Parathyroid adenoma (tissue), 2 donors: ENCODE data around the gene HNRNPF.

Source experiments
- H2AFZ ChIP-seq: fragments of 300-600 bp; sonication (generic); one replicate; pipeline ENCODE4 v1.7.0; 2017; ENCODE audit warnings: antibody characterized with exemption, mild to moderate bottlenecking
- H3K27ac ChIP-seq: fragments of 300-600 bp; sonication (generic); one replicate; pipeline ENCODE4 v1.7.0; 2017
- H3K27me3 ChIP-seq: fragments of 300-600 bp; sonication (generic); one replicate; pipeline ENCODE4 v1.7.0; 2017; ENCODE audit warnings: low read length; ENCODE audit not compliant: control insufficient read depth, insufficient read depth
- H3K36me3 ChIP-seq: fragments of 300-600 bp; sonication (generic); one replicate; pipeline ENCODE4 v1.7.0; 2017; ENCODE audit warnings: low read length; ENCODE audit not compliant: control insufficient read depth, insufficient read depth
- H3K4me1 ChIP-seq: fragments of 300-600 bp; sonication (generic); one replicate; pipeline ENCODE4 v1.7.0; 2017; ENCODE audit warnings: control low read depth
- H3K4me2 ChIP-seq: fragments of 300-600 bp; sonication (generic); one replicate; pipeline ENCODE4 v1.7.0; 2017; ENCODE audit warnings: low read length
- H3K4me3 ChIP-seq: fragments of 300-600 bp; sonication (generic); one replicate; pipeline ENCODE4 v1.7.0; 2017; ENCODE audit warnings: low read depth, low read length
- H3K79me2 ChIP-seq: fragments of 300-600 bp; sonication (generic); one replicate; pipeline ENCODE4 v1.7.0; 2017; ENCODE audit warnings: control low read depth
- H3K9ac ChIP-seq: fragments of 300-600 bp; sonication (generic); one replicate; pipeline ENCODE4 v1.7.0; 2017; ENCODE audit warnings: mild to moderate bottlenecking
- H3K9me3 ChIP-seq: fragments of 300-600 bp; sonication (generic); one replicate; pipeline ENCODE4 v1.7.0; 2017; ENCODE audit warnings: low read length; ENCODE audit not compliant: control insufficient read depth
- TF ChIP-seq, protein P1 (sequence below): fragments of 300-600 bp; sonication (generic); IDR thresholded peaks from one replicate; pipeline ENCODE4 v1.7.0; 2017; ENCODE audit warnings: antibody characterized with exemption, mild to moderate bottlenecking
- donor health status: primary hyperparathyroidism.

Gene HNRNPF

DNA sequence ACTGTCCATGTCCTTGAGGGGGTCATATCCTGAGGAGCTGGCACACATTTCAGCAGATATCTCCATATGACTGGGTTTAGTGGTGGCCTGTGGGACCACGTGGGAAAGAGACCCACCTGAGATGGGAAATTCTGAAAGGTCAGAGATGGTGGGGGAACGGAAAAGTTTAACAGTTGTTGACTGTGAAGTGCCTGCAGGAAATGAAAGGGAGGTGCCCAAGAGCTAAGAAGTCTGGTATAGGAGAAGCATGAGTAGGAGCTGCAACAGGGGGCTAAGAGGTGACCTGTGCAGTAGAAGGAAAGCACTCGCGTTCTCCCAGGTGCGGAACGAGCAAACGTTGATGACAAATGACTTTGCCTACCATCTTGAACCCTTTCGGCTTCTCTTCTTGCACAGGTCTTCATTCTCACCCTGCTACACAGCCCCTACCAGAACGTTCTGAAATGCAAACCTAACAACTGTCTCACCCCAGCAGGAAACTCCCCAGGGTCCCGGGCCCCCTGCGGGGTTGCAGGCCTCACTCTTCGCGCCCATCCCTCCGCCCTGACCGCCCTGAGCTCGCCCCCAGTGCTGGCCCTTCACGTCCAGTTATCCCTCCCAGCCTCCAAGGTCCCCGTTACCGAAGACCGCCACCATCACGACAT is 47.3 kb downstream of the HNRNPF start:
- H3K4me3 ChIP-seq, result peak overlapping the region; percentile 85
- peak overlapping the region; percentile 98 for H2AFZ ChIP-seq
- no peaks in the 10 kb centered on the region for H3K36me3 ChIP-seq
- H3K27me3 ChIP-seq, result no peaks in the 10 kb centered on the region
- H3K27ac ChIP-seq, result peak overlapping the region; percentile 85
- H3K4me1 ChIP-seq, result no peaks in the 10 kb centered on the region
- H3K4me2 ChIP-seq, result peak overlapping the region; percentile 88
- no peaks in the 10 kb centered on the region for H3K79me2 ChIP-seq
- no peaks in the 10 kb centered on the region for H3K9me3 ChIP-seq
- TF ChIP-seq, protein P1, sequence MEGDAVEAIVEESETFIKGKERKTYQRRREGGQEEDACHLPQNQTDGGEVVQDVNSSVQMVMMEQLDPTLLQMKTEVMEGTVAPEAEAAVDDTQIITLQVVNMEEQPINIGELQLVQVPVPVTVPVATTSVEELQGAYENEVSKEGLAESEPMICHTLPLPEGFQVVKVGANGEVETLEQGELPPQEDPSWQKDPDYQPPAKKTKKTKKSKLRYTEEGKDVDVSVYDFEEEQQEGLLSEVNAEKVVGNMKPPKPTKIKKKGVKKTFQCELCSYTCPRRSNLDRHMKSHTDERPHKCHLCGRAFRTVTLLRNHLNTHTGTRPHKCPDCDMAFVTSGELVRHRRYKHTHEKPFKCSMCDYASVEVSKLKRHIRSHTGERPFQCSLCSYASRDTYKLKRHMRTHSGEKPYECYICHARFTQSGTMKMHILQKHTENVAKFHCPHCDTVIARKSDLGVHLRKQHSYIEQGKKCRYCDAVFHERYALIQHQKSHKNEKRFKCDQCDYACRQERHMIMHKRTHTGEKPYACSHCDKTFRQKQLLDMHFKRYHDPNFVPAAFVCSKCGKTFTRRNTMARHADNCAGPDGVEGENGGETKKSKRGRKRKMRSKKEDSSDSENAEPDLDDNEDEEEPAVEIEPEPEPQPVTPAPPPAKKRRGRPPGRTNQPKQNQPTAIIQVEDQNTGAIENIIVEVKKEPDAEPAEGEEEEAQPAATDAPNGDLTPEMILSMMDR, result no peak
- H3K9ac ChIP-seq, result no peak overlapping the region

DNA sequence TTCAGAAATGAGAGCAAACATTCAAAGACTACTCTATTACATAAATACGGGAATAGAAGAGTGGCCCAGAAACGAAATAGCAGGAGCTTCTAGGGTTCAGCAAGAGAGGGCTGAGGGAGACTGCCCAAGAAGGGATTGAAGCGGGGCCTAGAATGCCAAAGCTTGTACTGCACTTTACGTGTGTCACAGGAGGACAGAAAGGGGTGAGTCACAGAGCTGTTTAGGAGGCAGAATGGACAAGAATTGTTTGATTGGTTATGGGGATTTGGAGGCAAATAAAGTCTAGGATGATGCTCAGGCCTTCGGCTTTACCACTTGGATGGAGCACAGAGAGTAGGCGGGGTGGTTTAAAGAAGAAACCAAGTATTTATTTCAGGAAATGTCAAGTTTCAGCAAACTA is 48.9 kb downstream of the HNRNPF start:
- no peak overlapping the region for H3K9ac ChIP-seq

DNA sequence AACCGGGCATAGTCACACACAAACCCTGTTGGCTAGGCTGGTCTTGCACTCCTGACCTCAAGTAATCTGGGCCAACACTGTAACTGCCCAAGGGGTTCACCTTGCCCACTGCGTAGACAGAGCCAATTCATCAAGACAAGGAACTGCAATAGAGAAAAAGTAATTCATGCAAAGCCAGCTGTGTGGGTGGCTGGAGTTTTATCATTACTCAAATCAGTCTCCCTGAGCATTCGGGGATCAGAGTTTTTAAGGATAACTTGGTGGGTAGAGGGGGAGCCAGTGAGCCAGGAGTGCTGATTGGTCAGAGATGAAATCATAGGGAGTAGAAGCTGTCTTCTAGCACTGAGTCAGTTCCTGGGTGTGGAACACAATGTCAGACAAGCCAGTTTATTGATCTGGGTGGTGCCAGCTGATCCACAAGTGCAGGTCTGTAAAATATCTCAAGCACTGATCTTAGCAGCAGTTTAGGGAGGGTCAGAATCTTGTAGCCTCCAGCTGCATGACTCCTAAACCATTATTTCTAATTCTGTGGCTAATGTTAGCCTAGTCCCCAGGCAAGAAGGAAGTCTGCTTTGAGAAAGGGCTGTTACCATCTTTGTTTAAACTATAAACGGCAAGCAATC is 53.1 kb downstream of the HNRNPF start:
- TF ChIP-seq, protein P1, result no peak
- Histone ChIP-seq H3K4me3 (no peak overlapping the region), H3K36me3 (no peaks in the 10 kb centered on the region), H3K4me2 (no peak overlapping the region), H2AFZ (peak overlapping the region; percentile 56), H3K9ac (no peak overlapping the region), H3K9me3 (no peaks in the 10 kb centered on the region), H3K27me3 (no peaks in the 10 kb centered on the region), H3K27ac (no peak overlapping the region), H3K4me1 (peaks cover 8% of the 10 kb centered on the region), H3K79me2 (no peaks in the 10 kb centered on the region)

More for the DNA sequence above, 48.9 kb downstream of the HNRNPF start:
- Histone ChIP-seq H3K79me2 (no peaks in the 10 kb centered on the region), H3K27ac (no peak overlapping the region), H3K4me3 (no peak overlapping the region), H3K27me3 (no peaks in the 10 kb centered on the region), H3K4me1 (peaks cover 8% of the 10 kb centered on the region), H3K9me3 (no peaks in the 10 kb centered on the region), H3K4me2 (no peak overlapping the region), H2AFZ (no peak overlapping the region), H3K36me3 (no peaks in the 10 kb centered on the region)
- TF ChIP-seq, protein P1, result no peak

- H3K9me3 ChIP-seq, result no peaks in the 10 kb centered on the region
- no peaks in the 10 kb centered on the region for H3K79me2 ChIP-seq
- H3K36me3 ChIP-seq, result no peaks in the 10 kb centered on the region
- H3K27ac ChIP-seq, result no peak overlapping the region
- no peak overlapping the region for H2AFZ ChIP-seq
- peaks cover 15% of the 10 kb centered on the region for H3K4me1 ChIP-seq
- no peaks in the 10 kb centered on the region for H3K27me3 ChIP-seq
- TF ChIP-seq, protein P1, result no peak
- no peak overlapping the region for H3K9ac ChIP-seq
- no peak overlapping the region for H3K4me3 ChIP-seq
- no peak overlapping the region for H3K4me2 ChIP-seq
These were observed 54.1 kb downstream of the HNRNPF start for GRCh38 chr10:43354879-43355380.

GRCh38 chr10:43354330-43354635 is 54.7 kb downstream of the HNRNPF start:
- Histone ChIP-seq H3K9ac (no peak overlapping the region), H3K4me1 (peaks cover 15% of the 10 kb centered on the region), H3K27me3 (no peaks in the 10 kb centered on the region), H3K36me3 (no peaks in the 10 kb centered on the region), H3K9me3 (no peaks in the 10 kb centered on the region), H3K79me2 (no peaks in the 10 kb centered on the region), H3K27ac (no peak overlapping the region), H3K4me2 (no peak overlapping the region), H2AFZ (no peak overlapping the region), H3K4me3 (no peak overlapping the region)
- TF ChIP-seq, protein P1, result no peak
